ENCODE measurements around the gene ALDH1A3. TPM values are rescaled to one million over a fixed set of nuclear protein-coding genes. Genes with fewer than 3 reads are reported as not detected.
A peak's percentile ranks its signal among the peaks of the same experiment; 100 is the strongest.

Gene ALDH1A3
- total and polyA plus RNA-seq, 4 donors, result 0.79 to 8.4 (median 1.4) TPM

GRCh38 chr15:100878130-100878529, 1.5 kb upstream of the ALDH1A3 start:
- Histone ChIP-seq H3K9me3 (ENCODE audit: control insufficient read depth in 4 of 4, low read length in 3 of 4) (no peaks in the 10 kb centered on the region), H3K36me3 (ENCODE audit: control insufficient read depth in 4 of 4, insufficient read depth in 3 of 4, low read depth in 1 of 4, low read length in 3 of 4) (no peaks in the 10 kb centered on the region), H3K4me3 (ENCODE audit: low read depth in 1 of 3, low read length in 3 of 3) (no peak overlapping the region), H3K4me1 (ENCODE audit: control insufficient read depth in 4 of 4, insufficient read depth in 4 of 4, low read length in 3 of 4) (peaks cover 3 to 14% (median 7%) of the 10 kb centered on the region in 4 donors), H3K9ac (ENCODE audit: low read depth in 1 of 2, low read length in 2 of 2) (no peak overlapping the region), H3K27me3 (ENCODE audit: control insufficient read depth in 4 of 4, insufficient read depth in 4 of 4, low read length in 3 of 4) (peaks cover 6 to 20% (median 7%) of the 10 kb centered on the region in 4 donors), H3K27ac (ENCODE audit: low read depth in 1 of 2, low read length in 2 of 2) (no peak overlapping the region)
- TF ChIP-seq NR2F2 (IDR thresholded peaks at IDR 0.05), result no peak
- TF ChIP-seq EGR1 (IDR thresholded peaks at IDR 0.05; ENCODE audit: low read depth in 2 of 2), result no peak
- TF ChIP-seq GABPA (IDR thresholded peaks at IDR 0.05 in 1 of 2, conservative IDR thresholded peaks at IDR 0.05 in 1 of 2), result no peak
- TF ChIP-seq ATF3 (IDR thresholded peaks at IDR 0.05), result no peak
- no peak for TF ChIP-seq MAX (IDR thresholded peaks at IDR 0.05)
- TF ChIP-seq HNF4G (IDR thresholded peaks at IDR 0.05), result no peak
- no peak for TF ChIP-seq RXRA (IDR thresholded peaks at IDR 0.05)
- no peak for TF ChIP-seq RAD21 (IDR thresholded peaks at IDR 0.05)
- no peak for TF ChIP-seq JUND (IDR thresholded peaks at IDR 0.05)
- no peak for TF ChIP-seq CTCF (IDR thresholded peaks at IDR 0.05; ENCODE audit: low read depth, low read length, missing input control)
- no peak for DNase-seq (ENCODE audit: low spot score)
- 66% methylated on average over 11 of the region's 11 CpGs for WGBS

GRCh38 chr15:100878648-100879047, 983 bp upstream of the ALDH1A3 start:
- no peak overlapping the region for H3K27ac ChIP-seq (ENCODE audit: low read depth in 1 of 2, low read length in 2 of 2)
- H3K9ac ChIP-seq (ENCODE audit: low read depth in 1 of 2, low read length in 2 of 2), result no peak overlapping the region
- H3K9me3 ChIP-seq (ENCODE audit: control insufficient read depth in 4 of 4, low read length in 3 of 4), result no peaks in the 10 kb centered on the region
- H3K36me3 ChIP-seq (ENCODE audit: control insufficient read depth in 4 of 4, insufficient read depth in 3 of 4, low read depth in 1 of 4, low read length in 3 of 4), result no peaks in the 10 kb centered on the region
- peaks cover 6 to 20% (median 7%) of the 10 kb centered on the region in 4 donors for H3K27me3 ChIP-seq (ENCODE audit: control insufficient read depth in 4 of 4, insufficient read depth in 4 of 4, low read length in 3 of 4)
- no peak for TF ChIP-seq GABPA (IDR thresholded peaks at IDR 0.05 in 1 of 2, conservative IDR thresholded peaks at IDR 0.05 in 1 of 2)
- WGBS, result 17% methylated on average over 12 of the region's 12 CpGs
- peaks cover 3 to 14% (median 7%) of the 10 kb centered on the region in 4 donors for H3K4me1 ChIP-seq (ENCODE audit: control insufficient read depth in 4 of 4, insufficient read depth in 4 of 4, low read length in 3 of 4)
- peak overlapping the region in 1 of 3 donors; percentile 53 for H3K4me3 ChIP-seq (ENCODE audit: low read depth in 1 of 3, low read length in 3 of 3)
- no peak for DNase-seq (ENCODE audit: low spot score)

- no peaks in the 10 kb centered on the region for H3K9me3 ChIP-seq (ENCODE audit: control insufficient read depth in 4 of 4, low read length in 3 of 4)
- 4% methylated on average over 62 of the region's 62 CpGs for WGBS
- peaks cover 3 to 14% (median 7%) of the 10 kb centered on the region in 4 donors for H3K4me1 ChIP-seq (ENCODE audit: control insufficient read depth in 4 of 4, insufficient read depth in 4 of 4, low read length in 3 of 4)
- H3K4me3 ChIP-seq (ENCODE audit: low read depth in 1 of 3, low read length in 3 of 3), result peak overlapping the region in 1 of 3 donors; percentile 53
- H3K9ac ChIP-seq (ENCODE audit: low read depth in 1 of 2, low read length in 2 of 2), result no peak overlapping the region
- TF ChIP-seq CTCF (IDR thresholded peaks at IDR 0.05; ENCODE audit: low read depth, low read length, missing input control) (no peak), YY1 (IDR thresholded peaks at IDR 0.05) (no peak), JUND (IDR thresholded peaks at IDR 0.05) (no peak)
- H3K36me3 ChIP-seq (ENCODE audit: control insufficient read depth in 4 of 4, insufficient read depth in 3 of 4, low read depth in 1 of 4, low read length in 3 of 4), result no peaks in the 10 kb centered on the region
- no peak overlapping the region for H3K27ac ChIP-seq (ENCODE audit: low read depth in 1 of 2, low read length in 2 of 2)
- no peak for DNase-seq (ENCODE audit: low spot score)
- H3K27me3 ChIP-seq (ENCODE audit: control insufficient read depth in 4 of 4, insufficient read depth in 4 of 4, low read length in 3 of 4), result peaks cover 7 to 20% (median 8%) of the 10 kb centered on the region in 4 donors
Observed at GRCh38 chr15:100879061-100879463, 569 bp upstream of the ALDH1A3 start.
